Stomach smooth muscle (tissue), 2 donors: ENCODE data around the gene C6orf136.

Experiments
- H3K27ac ChIP-seq: one replicate; pipeline ENCODE4 v1.7.0; 2013; ENCODE audit warnings: mild to moderate bottlenecking, low read length, inconsistent platforms
- H3K27me3 ChIP-seq, 2 donors: one replicate each; pipeline ENCODE4 v1.7.0; 2013; ENCODE audit warnings: low read length in 2 of 2; ENCODE audit not compliant: insufficient read depth in 2 of 2, control insufficient read depth in 1 of 2
- H3K36me3 ChIP-seq, 2 donors: one replicate each; pipeline ENCODE4 v1.7.0; 2013; ENCODE audit warnings: low read length in 2 of 2; ENCODE audit not compliant: control insufficient read depth in 2 of 2, insufficient read depth in 2 of 2
- H3K4me1 ChIP-seq: one replicate; pipeline ENCODE4 v1.7.0; 2013; ENCODE audit warnings: low read length; ENCODE audit not compliant: control insufficient read depth, insufficient read depth
- H3K4me3 ChIP-seq, 2 donors: one replicate each; pipeline ENCODE4 v1.7.0; 2013; ENCODE audit warnings: low read length in 2 of 2
- H3K9ac ChIP-seq, 2 donors: one replicate each; pipeline ENCODE4 v1.7.0; 2013; ENCODE audit warnings: low read length in 2 of 2, mild to moderate bottlenecking in 1 of 2
- H3K9me3 ChIP-seq, 2 donors: one replicate each; pipeline ENCODE4 v1.7.0; 2013; ENCODE audit warnings: low read length in 2 of 2; ENCODE audit not compliant: control insufficient read depth in 2 of 2
- donor health status: healthy.
- donor health status: Pancreatic carcinoma.

The C6orf136 gene

GRCh38 chr6:30689022-30689865 lies 42.3 kb downstream of the C6orf136 start:
- H3K4me1 ChIP-seq = peaks cover 49% of the 10 kb centered on the region
- H3K36me3 ChIP-seq = no peaks in the 10 kb centered on the region
- H3K9ac ChIP-seq = peak overlapping the region in 1 of 2 donors; percentile 39
- H3K27me3 ChIP-seq = no peaks in the 10 kb centered on the region
- no peaks in the 10 kb centered on the region for H3K9me3 ChIP-seq
- peak overlapping the region; percentile 74 to 94 for H3K4me3 ChIP-seq
- H3K27ac ChIP-seq = peak overlapping the region; percentile 98

DNA sequence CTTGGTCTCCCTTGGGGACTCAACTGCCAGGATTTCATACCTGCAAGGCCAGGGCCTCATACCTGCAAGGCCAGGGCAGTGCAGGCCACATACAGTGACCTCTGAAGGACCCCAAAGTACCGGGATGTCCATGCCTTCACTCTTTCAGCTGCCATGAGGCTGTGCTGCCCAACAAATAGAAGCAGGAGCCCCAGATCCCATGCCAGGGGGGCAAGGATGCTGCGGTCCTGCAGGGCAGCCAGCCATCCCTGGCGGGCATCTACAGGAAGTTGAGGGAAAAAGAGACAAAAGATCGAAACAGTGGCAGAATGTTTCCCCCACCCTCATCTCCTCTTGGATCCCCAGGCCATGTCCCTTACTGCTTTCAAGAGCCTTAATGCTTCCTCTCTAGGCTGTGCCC lies 43.1 kb downstream of the C6orf136 start:
- H3K4me1 ChIP-seq = peaks cover 43% of the 10 kb centered on the region
- H3K27me3 ChIP-seq = no peaks in the 10 kb centered on the region
- H3K27ac ChIP-seq = peak overlapping the region; percentile 98
- peak overlapping the region; percentile 74 to 94 for H3K4me3 ChIP-seq
- peak overlapping the region; percentile 39 to 47 for H3K9ac ChIP-seq
- H3K36me3 ChIP-seq = no peaks in the 10 kb centered on the region
- no peaks in the 10 kb centered on the region for H3K9me3 ChIP-seq

- Histone ChIP-seq H3K4me3 (peak within 1 kb of the TSS; percentile 74 to 94), H3K27ac (peak within 1 kb of the TSS; percentile 98), H3K9me3 (no peaks in the 10 kb centered on the region), H3K36me3 (no peaks in the 10 kb centered on the region), H3K27me3 (no peaks in the 10 kb centered on the region), H3K9ac (peak within 1 kb of the TSS; percentile 39 to 65), H3K4me1 (peaks cover 37% of the 10 kb centered on the region)
These were observed 43.7 kb downstream of the C6orf136 start, which contains the start of gene NRM for GRCh38 chr6:30690403-30691207. Gene NRM (minus strand): TSS chr6:30690984. CDS start chr6:30690974, 10 bp downstream.

DNA sequence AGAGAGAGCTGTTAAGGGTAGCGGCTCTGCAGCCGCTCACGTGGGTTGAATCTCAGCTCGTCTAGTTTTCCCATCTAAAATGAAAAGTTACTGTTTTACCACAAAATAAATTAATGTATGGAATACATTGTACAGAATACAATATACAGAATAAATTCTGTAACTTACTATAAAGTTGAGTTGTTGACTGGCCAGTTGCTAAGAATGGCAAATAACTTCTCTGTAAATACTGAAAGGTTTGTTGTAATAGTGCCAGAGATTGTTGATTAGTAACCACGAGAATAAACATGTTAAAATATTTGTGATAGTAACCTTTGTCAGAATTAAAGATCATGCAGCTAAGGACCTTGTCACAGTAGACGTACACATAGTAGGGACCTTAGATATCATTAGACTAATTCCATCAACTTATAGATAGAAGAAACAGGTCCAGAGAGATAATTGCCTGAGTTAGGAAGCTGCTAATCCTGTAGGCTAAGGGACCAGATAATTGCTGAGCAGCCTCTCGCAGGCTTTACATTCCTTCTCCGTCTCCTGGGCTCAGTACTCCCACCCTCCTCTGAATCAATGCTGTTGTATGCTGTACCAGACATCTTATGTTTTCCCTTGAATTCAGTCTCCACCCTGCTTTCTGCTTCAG lies 44.4 kb downstream of the C6orf136 start:
- H3K9me3 ChIP-seq = no peaks in the 10 kb centered on the region
- H3K27me3 ChIP-seq = no peaks in the 10 kb centered on the region
- H3K9ac ChIP-seq = peak overlapping the region; percentile 39 to 65
- H3K27ac ChIP-seq = peak overlapping the region; percentile 98
- H3K4me3 ChIP-seq = peak overlapping the region; percentile 74 to 94
- H3K4me1 ChIP-seq = peaks cover 30% of the 10 kb centered on the region
- no peaks in the 10 kb centered on the region for H3K36me3 ChIP-seq

- no peaks in the 10 kb centered on the region for H3K9me3 ChIP-seq
- no peaks in the 10 kb centered on the region for H3K27me3 ChIP-seq
- H3K36me3 ChIP-seq = peaks cover 4 to 10% of the 10 kb centered on the region in 2 donors
- no peaks in the 10 kb centered on the region for H3K4me1 ChIP-seq
- H3K9ac ChIP-seq = no peak overlapping the region
- no peak overlapping the region for H3K4me3 ChIP-seq
- H3K27ac ChIP-seq = no peak overlapping the region
These were observed 49.5 kb downstream of the C6orf136 start for GRCh38 chr6:30696432-30696831.

DNA sequence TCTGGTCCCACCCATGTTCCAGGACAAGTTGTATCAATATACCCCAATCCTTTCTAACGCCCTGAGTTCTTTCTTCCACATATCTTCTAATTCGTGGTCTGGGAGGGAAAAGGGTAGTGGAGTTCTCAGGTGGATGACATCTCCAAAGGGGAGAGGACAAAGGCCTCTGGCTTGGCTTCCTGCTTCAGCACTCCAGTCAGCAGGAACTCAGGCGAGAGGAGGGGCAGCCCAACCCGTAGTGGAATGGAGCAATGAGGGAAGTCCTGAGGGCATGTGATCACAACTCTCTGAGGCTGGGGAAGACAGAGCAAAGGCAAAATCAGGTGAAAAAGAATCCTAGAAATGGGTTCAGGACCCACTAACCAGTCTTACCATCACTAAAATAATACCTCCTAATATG lies 53.4 kb downstream of the C6orf136 start:
- Histone ChIP-seq H3K4me1 (peaks cover 2% of the 10 kb centered on the region), H3K9ac (no peak overlapping the region), H3K27me3 (no peaks in the 10 kb centered on the region), H3K4me3 (no peak overlapping the region), H3K36me3 (peaks cover 24% of the 10 kb centered on the region in 2 donors), H3K27ac (no peak overlapping the region), H3K9me3 (no peaks in the 10 kb centered on the region)
